HG02884 (cell line): Measurements from ENCODE around the gene CYP2W1.
"Not testable (repeated sequence)": the region's sequence is repeated elsewhere in the genome, so short reads cannot be mapped to it uniquely, and the experiment has no call there.

Experiments
- ATAC-seq: cut with Tn5 transposase; IDR thresholded peaks from one replicate; pipeline ENCODE4 v1.9.1; 2021; ENCODE audit warnings: mild to moderate bottlenecking, moderate library complexity; ENCODE audit not compliant: unreplicated experiment

Gene CYP2W1

GRCh38 chr7:949021-949934 lies 33.7 kb upstream of the CYP2W1 start:
- no peak for ATAC-seq

GRCh38 chr7:951881-952547 lies 31.0 kb upstream of the CYP2W1 start:
- ATAC-seq: no peak

GRCh38 chr7:952548-953441 lies 30.2 kb upstream of the CYP2W1 start:
- ATAC-seq: no peak

DNA sequence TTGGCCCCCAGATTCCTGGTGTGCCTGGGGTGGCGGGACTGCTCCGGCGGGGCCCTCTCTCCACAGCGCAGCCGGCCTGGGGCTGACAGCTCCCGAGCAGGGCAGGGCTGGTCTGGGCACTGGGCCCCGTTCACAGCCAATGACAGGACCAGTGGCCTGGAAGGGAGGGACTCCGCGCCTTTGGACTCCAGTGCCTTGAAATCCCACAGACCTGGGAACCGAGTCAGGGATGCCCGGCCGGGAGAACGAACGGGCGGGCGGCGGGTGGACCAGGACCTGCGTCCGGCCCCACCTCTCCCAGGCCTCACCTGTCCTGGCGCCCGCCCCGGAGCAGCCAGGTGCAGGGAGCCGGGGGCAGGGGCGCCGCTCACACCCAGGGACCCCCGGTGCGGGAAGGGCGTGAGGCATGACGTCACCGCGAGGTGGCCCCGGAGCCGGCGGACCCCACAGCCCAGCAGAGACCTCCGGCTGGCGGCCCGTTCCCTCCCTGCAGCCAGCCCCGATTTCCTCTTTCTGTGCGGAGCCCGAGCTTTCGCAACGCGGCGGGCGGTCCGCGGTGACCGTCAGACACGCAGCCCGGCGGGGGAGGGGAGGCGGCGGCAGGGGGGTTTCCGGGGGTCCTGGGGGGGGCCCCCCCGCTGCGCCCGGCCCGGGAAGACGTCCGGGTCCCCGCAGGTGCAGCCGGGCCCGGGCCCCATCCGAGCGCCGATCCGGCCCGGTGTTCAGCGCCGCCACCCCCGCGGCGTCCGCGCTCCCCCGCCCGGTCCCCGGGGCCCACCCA lies 29.2 kb upstream of the CYP2W1 start:
- ATAC-seq: no peak

DNA sequence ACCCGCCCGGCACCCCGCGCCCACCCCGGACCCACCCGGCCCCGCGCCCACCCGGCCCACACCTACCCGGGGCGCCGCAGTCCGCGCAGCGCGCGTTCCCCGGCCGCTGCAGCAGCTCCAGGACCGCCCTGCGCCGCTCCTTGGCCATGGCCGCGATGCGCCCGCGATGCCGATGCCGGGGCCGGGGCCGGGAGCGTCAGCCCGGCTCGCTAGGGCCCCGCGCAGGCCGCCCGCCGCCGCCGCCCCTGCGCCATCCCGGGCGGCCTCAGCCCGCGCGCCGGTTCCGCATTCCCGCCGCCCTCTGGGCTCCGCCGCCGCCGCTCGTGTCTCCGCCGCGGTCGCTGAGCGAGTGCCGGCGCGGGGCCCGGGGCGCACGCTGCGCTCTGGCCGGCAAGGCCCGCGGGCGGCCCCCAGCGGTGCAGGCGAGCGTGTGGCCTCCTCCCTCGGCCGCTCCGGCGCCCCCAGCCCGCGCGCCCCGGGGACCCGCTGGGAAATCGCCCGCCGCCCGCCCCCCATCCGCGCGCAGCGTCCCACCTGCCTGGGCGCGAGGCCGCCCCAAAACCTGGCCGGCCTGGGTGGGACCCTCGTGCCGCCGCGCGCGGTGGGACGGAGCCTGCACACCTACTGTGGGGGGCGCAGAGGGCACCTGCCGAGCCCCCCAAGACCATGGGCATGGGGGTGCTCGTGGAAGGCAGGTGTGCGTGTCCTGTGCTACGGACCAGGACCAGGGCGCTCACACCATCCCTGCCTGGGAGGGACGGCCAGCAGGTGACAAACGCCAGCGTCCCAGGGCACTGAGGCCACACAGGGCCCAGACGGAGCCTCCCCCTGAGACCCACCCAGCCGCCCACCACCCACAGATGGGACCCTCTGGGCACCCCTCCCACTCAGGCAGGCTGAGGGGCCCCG lies 28.4 kb upstream of the CYP2W1 start, which contains the start of gene ADAP1:
TSS of gene ADAP1 (minus strand) at position 351 of the 909 bp plus-strand sequence. CDS start at position 148, 203 bp downstream.
- no peak for ATAC-seq

GRCh38 chr7:956031-956430 lies 26.9 kb upstream of the CYP2W1 start:
- ATAC-seq: no peak

DNA sequence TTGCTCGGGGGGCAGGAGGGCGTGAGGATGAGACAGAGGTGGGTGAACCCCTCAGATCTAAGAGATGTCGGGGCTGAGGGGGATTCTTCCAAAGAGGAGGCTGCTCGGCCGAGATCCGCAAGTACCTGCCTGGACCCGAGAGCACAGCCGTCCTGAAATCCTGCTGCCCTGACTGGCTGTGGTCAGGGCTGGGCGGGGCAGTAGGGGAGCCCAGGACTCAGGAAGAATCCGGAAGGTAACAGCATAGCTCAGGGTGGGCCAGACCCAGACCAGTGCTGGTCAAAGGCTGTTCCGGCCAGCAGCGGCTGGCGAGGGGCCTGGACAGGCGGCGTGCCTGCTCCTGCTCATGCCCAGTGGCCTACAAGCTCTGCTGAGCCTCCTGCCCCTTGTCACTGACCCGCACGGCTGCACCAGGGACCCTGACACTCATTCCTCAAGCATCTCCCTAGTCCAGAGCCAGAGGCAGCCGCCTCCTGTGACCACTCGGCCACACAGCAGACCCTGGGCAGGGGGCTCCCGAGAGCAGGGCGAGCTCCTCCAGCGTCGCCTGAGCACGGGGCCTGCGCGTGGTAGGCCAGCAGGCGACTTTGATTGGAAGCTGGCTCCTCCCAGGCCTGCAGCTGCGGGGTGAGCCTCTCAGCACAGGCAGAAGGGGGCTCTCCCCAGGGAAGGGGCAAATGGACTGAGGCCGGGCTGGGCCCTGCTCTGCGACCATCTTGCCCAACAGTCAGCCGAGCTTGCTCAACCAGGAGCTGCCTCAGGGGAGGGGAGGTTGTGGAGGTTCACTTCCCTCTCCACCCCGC lies 25.4 kb upstream of the CYP2W1 start:
- no peak for ATAC-seq

GRCh38 chr7:958221-959200 lies 24.5 kb upstream of the CYP2W1 start:
- no peak for ATAC-seq

- no peak for ATAC-seq
Observed at GRCh38 chr7:959271-959670, 23.7 kb upstream of the CYP2W1 start.

DNA sequence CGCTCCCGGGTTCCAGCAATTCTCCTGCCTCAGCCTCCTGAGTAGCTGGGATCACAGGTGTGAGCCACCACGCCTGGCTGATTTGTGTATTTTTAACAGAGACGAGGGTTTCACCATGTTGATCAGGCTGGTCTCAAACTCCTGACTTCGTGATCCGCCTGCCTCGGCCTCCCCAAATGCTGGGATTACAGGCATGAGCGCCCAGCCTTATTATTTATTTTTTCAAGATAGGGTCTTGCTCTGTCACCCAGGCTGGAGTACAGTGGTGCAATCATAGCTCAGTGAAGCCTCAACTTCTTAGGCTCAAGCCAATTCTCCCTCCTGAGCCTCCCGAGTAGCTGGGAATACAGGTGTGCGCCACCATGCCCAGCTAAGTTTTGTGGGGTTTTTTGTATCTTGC lies 23.2 kb upstream of the CYP2W1 start:
- not testable (repeated sequence) for ATAC-seq

DNA sequence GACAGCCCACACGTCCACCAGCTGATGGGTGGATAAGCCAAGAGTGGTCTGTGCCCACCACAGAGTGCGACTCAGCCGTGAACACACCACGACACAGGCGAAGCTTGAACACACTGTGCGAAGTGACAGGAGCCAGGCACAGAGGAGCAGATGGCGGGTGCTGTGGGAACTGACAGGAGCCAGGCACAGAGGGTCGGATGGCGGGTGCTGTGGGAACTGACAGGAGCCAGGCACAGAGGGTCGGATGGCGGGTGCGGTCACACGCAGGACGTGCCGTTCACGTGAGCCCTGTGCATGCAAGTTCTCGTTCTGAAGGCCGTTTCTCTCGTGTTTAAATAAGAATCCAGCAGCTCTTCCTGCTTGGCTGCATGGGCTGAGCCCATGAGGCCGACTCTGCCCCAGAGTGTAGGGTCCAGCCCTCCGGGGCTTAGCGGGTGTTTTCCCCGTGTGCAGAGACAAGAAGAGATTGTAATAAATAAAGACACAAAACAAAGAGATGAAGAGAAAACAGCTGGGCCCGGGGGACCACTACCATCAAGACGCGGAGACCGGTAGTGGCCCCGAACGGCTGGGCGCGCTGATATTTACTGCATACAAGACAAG lies 22.6 kb upstream of the CYP2W1 start:
- ATAC-seq: no peak

DNA sequence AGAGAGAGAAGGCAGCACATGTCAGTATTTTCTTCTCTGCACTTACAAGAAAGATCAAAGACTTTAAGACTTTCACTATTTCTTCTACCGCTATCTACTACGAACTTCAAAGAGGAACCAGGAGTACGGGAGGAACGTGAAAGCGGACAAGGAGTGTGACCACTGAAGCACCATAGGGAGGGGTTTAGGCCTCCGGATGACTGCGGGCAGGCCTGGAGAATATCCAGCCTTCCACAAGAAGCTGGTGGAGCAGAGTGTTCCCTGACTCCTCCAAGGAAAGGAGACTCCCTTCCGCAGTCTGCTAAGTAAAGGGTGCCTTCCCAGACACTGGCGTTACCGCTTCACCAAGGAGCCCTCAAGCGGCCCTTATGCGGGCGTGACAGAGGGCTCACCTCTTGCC lies 22.0 kb upstream of the CYP2W1 start:
- ATAC-seq: not testable (repeated sequence)

- ATAC-seq: no peak
Observed at GRCh38 chr7:961546-962400, 21.2 kb upstream of the CYP2W1 start.

GRCh38 chr7:962401-963081 lies 20.4 kb upstream of the CYP2W1 start:
- ATAC-seq: no peak
